SH-SY5Y (cell line): ENCODE measurements around the gene MAL.

Experiments
- GATA2 ChIP-seq: IDR thresholded peaks from 2 replicates; pipeline ENCODE4 v1.6.1; 2011; ENCODE audit warnings: mild to moderate bottlenecking, low read depth, low read length
- GATA3 ChIP-seq: IDR thresholded peaks from 2 replicates; pipeline ENCODE4 v1.6.1; 2011; ENCODE audit warnings: low read depth, mild to moderate bottlenecking, low read length, moderate library complexity

DNA sequence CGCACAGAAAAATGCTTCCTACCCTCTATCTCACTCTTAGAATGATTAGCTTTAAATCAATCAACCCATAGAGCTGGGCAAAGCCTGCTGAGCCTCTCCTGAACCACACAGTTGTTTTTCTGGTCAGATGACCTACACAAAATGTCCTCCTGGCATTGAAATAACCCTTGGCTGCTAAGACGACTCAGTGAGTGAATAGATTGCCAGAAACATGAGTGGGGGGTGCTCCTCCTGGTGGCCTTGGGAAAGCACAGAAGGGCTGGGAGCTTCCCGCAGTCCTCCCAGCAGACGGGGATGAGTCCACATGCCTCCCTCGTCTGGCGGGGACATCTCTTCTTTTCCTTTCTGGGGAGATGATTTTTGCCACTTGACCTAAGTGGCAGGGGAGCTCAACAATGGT, 14.9 kb downstream of the MAL start:
- TF ChIP-seq GATA2 (no peak), GATA3 (no peak)
